ENCODE results near the gene CCDC57.

- no peak for TF ChIP-seq KDM5A (IDR thresholded peaks at IDR 0.05; ENCODE audit: low read length)
- no peak for TF ChIP-seq SP1 (IDR thresholded peaks at IDR 0.05; ENCODE audit: low read depth, low read length)
Observed at GRCh38 chr17:82188001-82188961, 24.4 kb downstream of the CCDC57 start.
